Heart left ventricle (tissue), 13 donors: ENCODE measurements around the gene IL6R.

Experiments used
- CTCF ChIP-seq, 12 donors: fragments of 200-600 bp; sonication (generic) in 4 of 12; IDR thresholded peaks; one replicate each; pipeline versions ENCODE4 v1.5.0 to v1.8.0; 2018 to 2022; ENCODE audit warnings: antibody characterized with exemption in 12 of 12, mild to moderate bottlenecking in 5 of 12
- POLR2A ChIP-seq, 2 donors: fragments of 450-650 bp; IDR thresholded peaks; one replicate each; pipeline ENCODE4 v1.6.1; 2017; ENCODE audit warnings: antibody characterized with exemption in 2 of 2, mild to moderate bottlenecking in 2 of 2, moderate library complexity in 2 of 2
- donor health status: ischemic (EF 13 %, LVEDD 7.1; RV severe dilation, severe dysfunction).
- donor health status: DM: no; HTN: yes; CAD: no.
- donor health status: DM: no; HTN: no; CAD: no.
- donor health status: ischemic (EF 25% LVEDD 6.9; RV normal size, moderate dysfunction).
- donor health status: ischemic (EF 25% LVEDD 5.7; RV mildly dilated, moderate dysfunction).
- donor health status: ischemic (EF 35%, LVEDD 5.7; RV mildly dilated, moderate dysfunction).
- donor health status: nonischemic (EF 11% LVEDD 7.7; RV severe dilation, severe dysfunction).
- donor health status: DM: yes; HTN: yes; CAD: no.
- donor health status: PGD.
- donor health status: ischemic (EF 29% LVEDD 5.4; RV normal size, mild dysfunction).
- donor health status: nonischemic (EF 23%, LVEDD 6.1; RV moderate dilation, normal function).

- TF ChIP-seq POLR2A (IDR thresholded peaks at IDR 0.05) = no peak
- TF ChIP-seq CTCF (IDR thresholded peaks at IDR 0.05) = no peak
Observed at GRCh38 chr1:154481053-154481452, 75.9 kb downstream of the IL6R start.
